HG02852 (cell line): ENCODE measurements around the gene TGFBR3.

Source experiments
- ATAC-seq: cut with Tn5 transposase; IDR thresholded peaks from one replicate; pipeline ENCODE4 v1.9.1; 2021; ENCODE audit warnings: mild to moderate bottlenecking, moderate library complexity; ENCODE audit not compliant: unreplicated experiment

Gene TGFBR3

DNA sequence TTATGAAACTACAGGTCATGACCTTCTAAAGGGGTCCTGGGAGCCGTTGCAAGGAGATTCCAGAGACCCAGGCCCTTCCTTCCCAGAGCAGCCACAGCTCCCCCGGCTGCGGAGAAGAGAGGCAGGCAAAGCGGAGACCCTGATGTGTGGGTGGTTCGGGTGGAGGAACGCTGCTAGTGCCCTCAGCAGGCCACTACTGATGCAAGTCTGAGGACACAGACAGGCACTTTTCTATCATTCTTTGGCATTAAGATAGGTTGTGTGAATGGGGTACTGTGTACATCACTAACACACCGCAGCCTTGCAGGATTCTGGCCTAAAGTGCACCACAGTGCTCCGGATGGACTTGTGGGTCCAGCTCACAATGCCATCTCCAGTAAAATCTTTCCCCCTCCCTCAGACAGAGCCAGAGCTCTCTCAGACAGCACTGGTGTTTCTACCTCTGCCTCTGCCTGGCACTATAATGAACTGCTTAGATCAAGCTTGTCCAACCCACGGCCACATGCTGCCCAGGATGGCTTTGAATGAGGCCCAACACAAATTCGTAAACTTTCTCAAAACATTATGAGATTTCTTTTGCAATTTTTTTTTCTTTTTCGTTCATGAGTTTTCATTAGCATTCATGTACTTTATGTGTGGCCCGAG, 121.4 kb downstream of the TGFBR3 start:
- no peak for ATAC-seq

DNA sequence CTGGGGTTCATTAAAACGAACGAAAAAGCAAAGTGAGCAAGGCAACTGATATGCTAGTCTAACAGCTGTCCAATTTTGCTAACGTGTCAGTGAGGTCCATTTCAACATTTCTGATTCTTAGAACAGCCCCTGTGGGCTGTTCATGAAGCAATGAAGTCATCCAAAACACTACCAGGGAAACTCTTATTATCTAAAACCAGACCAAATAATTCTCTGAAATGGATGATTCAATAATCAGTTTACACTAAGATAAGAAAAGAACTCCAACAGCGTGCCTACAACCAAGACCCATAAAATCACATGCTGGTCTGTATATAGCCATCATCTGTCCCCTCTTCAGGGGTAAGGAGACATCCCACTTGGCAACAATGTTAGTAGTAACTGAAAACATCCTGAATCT, 122.7 kb downstream of the TGFBR3 start:
- ATAC-seq, result no peak

DNA sequence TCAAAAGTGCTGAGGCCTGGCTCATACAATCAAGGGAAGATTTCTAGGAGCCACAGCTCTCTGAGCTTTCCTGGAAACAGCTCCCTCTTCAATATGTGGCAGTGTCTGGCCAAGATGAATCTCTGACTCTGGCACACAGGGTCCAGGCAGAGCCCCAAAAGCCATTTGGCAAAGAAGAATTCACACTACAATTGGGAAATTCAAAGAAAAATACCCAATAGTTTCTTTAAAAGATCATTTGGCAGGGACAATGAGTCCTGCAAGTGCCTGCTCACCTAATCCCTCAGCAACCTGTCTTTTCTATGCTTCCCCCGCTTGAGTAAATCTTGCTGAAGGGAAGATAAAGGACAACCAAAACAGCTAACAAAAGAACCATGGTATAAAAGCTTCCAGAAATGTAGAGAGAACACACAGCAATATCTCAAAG, 124.6 kb downstream of the TGFBR3 start:
- no peak for ATAC-seq

DNA sequence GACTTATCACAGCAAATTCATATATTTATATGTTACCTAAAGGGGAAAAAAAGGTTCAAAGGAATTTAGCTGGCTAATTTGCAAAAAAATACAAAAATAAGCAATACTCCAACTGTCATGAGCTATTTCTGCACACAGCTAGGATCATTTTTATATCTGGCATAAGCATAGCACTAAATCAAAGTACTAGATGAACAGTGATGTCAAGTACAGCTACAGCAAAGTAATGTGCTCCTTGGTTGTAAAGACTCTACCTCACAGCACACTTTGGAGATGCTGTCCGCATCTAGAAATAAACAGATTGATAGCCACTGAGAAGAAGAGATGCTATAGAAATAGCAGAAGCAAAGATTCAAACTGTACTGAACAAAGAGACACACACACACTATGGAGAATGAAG, 125.4 kb downstream of the TGFBR3 start:
- no peak for ATAC-seq

DNA sequence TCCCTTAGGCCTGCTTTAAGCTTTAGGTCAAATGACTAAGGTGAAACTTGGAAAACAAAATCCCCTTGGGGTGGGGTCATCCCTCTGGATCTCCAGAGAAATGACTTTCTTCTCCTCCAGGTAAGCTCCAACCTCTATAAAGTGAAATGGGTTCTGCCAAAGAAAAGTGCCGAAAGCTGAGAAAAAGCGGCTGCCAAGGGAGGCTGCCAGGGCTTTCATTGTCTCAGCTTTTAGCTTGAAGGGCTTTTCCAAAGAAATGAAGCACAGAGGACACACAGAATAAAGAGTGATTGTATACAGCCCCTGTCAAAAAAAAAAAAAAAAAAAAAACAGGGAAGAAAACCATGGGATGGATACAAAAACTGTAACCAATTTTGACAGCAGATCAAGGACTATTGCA, 126.9 kb downstream of the TGFBR3 start:
- ATAC-seq, result no peak

DNA sequence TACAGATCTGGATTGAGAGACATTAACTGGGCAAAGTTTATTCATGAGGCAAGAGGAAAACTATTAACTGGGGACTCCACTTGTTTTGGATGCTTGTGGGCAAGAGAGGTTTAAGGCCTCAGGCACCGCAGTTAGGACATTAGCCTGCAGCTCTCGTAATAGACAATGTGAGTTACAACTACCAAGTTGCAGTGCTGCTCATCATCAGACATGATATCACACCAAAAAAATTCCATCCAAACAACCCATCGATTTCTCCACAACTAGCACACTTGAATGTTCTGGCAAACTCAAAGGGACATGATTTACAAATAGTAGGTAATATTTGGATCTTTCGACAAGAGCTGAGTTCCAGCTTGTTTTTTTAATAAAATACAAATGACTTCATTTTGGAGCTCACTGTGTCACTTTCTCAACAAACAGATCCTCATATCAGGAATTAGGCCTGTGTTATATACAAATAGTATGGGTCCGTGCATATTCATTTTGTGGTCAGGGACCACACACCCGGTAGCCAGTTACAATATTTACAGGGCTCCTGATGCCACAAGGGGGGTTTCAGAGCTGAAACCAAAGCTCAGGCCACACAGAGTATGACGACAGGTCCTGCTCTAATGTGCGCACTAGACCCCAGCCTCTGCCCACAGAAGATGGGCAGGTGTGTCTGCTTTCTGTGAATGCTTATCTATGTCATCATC, 128.0 kb downstream of the TGFBR3 start:
- no peak for ATAC-seq

DNA sequence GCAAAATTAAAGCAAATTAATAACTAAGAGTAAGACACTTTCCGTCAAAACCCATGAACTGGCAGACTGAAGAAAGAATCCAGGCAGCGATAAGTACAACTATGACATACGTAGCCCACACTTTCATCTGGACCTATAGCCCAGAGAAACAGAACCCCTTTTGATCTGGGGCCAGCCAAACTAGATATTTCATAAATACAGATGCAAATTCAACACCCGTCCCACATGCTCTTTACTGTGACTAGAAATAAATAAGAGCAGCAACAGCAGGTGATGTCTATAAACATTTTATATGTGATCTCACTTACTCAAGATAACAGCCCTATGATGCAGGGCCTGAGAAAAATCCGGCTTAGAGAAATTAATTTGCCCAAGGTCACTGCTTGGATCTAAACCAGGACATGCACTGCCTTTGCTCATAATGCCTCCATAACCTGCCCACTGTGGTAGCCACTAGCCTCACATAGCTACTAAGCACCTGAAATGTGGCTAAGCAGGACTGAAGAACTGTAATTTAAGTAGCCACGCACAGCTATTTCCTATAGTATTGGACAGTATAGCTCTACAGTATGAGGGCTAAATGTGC, 130.2 kb downstream of the TGFBR3 start:
- no peak for ATAC-seq

DNA sequence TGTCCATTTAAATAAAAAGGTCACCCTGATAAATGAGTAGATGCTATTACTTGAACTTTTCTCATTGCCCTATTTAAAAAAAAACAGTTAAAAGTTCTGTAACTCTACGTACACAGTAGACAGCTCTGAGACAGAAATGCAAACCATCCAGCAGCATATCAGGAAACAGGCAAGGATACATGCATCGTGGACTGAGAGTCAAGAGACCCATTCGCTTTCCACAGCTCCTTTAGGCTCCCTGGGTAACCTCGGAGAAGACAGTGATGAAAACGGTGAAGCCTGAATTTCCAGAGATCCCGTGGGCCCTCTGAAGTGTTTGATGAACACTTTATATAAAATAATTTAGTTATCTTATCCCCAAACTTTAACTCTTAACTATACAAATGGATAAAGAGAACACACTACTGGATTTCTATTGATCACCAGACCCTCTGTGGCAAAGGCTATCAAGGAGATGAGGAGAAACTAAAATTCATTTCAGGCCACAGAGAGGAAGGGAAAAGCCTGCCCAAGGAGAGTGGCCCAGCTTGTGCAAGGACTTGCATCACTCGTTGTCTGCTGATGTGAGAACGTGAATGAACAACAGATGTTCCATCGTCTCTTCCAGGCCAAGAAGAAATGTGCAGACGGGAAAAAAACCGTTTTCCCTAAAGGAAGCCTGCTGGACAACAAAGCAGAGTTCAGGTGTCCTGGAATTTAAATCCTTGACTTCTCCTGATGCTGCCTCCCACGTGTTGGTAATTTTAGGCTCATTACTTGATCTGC, 131.0 kb downstream of the TGFBR3 start:
- ATAC-seq, result peak; percentile 1

DNA sequence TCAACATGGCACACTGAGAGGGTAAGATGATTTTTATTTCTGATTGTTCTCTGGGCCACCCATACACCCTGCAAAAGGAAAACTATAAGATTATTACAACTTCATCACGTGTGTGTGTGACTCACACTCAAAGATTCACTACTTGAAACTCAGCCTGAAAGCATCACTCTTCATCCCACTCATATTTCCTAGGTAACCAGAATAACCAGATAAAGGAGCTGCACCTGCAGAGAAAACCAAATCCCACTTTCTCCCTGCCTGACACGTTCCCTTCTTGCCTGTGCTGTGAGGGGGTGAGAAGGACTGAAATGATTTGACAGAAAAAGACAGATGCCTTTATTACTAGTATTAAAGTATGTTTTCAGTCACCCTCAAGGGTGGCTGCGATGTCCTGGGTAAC, 131.6 kb downstream of the TGFBR3 start:
- peak; percentile 73 for ATAC-seq

DNA sequence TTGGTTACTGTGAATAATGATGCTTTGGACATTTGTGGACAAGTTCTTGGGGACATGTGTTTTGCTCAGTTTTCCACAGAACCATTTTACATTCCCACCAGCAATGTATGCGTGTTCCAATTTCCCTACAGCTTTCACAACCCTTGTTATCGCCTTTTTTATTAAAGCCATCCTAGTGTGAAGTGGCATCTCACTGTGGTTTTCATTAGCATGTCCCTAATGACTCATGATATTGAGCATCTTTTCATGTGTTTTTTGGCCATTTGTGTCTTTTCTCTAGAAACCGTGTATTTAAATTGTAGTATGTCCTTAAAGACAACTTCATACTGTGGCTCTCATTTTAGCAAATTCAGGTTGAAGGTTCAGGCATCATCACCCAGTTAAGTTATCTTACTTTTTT, 132.1 kb downstream of the TGFBR3 start:
- no peak for ATAC-seq

DNA sequence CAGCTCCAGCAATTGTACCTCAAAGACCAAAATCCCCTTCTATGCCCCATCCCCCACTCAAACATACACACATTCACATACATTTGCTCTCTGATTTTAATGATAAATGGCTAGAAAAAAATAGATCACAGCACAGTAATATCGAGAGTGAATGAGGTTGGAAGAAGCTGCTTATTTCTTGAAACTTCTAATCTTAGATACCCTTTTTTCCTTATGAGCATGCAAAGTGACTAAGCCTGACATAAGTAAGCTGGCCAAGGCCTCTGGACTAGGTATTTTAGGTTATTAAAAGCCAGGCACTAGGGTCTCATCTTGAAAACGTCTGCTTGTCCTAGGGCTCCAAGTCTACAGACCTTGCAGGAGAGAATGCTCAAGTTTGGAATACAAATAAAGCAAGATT, 133.6 kb downstream of the TGFBR3 start:
- ATAC-seq, result peak; percentile 55

DNA sequence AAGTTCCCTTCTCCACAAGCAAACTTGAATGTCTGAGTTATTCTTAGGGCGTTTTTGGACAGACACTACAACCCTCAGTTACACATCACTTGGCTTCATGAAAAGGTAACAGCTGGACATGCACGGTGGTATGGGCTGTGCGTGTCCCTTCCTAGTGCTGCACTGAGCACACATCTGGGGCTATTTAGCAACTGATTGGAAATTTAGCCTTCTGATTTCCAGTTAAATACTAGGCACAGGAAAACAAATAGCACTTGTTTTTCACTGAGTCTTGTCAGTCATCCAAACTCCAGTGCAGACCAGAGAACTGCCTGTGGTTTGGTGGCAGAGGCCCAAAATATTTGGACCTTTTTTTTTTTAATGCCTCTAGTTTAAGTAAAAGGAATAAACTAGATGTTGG, 134.7 kb downstream of the TGFBR3 start:
- ATAC-seq, result no peak

DNA sequence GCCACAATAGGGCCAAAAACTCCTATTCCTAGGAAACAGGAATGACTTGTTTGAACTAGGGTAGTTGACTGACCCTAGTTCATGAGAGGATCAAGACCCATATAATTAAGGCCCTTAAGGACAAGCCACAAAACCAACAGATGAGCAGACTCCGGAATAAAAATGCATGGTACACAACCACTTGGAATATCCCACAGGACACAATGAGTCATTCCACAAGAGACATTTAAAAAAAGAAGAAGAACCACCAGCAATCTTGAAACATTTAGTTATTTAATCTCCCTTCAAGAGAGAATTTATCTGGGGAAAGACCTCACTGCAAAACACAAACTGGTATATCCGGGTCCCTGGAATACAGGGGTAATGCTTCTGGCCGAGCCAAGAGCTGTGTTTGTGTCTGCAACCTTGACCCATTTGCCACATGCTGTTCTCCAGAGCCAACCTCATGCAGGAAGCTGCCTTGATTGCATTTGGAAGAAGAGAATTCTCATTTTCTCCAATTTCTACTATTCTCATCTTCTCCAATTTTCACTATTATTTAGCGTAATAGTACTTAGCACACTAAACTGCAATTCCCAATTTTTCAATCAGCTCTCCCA, 135.5 kb downstream of the TGFBR3 start:
- no peak for ATAC-seq

DNA sequence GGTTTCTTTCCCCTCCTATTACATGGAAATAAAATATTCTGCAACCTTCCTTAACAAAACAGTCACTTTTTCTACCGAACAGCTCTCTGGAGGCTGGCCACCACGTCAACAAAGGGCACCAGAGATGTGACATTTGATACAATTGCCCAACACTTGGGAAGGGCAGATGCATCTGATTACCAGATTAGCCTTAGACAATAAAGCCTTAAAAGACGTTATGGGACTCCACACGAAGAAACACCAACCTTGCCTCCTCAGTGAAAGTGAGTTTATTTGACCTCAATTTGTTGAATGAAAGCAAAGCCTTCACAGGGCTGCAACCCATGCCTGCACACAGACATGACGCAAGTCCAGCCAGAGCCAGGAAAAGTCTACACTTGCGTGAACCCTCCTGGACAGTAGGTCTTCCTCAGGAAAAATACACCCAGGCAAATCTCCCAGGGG, 136.1 kb downstream of the TGFBR3 start:
- ATAC-seq, result no peak

DNA sequence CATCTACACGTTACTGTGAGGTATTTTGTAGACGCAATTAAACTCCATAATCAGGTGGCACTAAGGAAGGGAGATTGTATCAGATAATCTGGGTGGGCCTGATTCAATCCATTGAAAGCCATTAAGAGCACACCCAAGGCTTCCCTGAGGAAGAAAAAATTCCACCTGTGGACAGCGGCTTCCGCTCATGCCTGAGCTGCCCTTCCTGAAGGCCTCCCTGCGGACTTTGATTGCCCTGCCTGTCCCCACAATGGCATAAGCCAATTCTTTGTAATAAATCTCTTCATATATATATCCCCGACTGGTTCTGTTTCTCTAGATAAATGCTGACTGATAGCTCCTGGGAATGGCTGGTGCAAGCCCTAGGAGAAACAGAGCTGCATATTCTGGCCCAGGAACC, 138.3 kb downstream of the TGFBR3 start:
- no peak for ATAC-seq

DNA sequence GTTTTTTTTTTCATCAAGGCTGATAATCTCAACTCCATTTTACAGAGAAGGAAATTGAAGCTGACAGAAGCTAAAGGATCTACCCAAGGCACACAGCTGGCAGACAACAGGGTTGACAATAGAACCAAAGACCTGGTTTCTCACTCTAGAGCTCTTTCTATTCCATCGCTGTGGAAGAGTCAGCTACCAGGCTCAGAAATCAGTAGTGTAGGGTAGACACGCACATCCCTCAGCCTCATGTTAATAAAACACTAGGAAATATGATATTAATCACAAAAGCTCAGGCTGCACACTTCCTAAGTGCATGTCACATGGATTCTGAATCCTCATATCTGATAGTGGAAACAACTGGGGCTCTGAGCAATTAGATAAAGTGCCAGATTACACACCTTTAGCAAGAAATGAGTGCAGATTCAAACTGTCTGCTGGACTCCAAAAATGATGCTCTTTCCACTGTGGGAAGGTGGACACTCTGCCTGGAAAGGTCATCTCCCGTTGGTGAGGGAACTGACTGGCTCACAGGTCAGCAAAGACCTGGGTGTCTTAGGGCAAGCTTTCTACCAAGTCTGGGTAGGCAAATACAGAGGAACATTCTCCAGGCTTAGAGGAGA, 139.1 kb downstream of the TGFBR3 start:
- ATAC-seq, result no peak

DNA sequence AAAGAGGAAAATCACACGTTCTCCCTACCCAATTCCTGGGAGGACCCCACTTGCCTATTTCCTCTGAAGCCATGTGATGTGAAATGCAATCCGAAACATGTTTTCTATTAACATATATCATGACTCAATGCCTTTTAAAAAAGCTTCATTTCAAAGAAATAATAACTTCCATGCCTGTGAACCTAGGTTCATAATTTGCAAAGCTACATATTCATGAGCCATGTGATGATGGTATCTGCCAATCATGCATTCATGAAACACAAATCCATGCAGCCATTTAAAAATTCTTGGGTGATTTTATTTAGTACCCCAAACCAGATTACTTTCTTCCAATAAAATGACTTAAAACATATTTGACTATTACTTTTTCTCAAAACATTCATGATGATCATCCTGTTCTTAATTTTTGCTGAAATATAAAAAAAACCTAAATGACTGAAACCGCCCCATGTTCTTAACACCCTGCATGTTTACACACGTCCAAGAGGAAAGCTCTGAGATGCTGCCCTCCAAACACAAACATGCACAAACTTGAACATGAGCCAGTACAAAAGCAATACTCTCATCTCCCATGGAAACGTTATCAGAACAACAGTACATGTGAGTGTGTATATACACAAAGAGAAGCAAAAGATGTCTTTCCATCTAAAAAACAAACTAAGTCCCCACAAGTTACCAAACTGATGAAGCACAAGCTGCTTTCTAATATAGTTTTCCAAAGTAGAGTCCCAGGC, 140.1 kb downstream of the TGFBR3 start:
- ATAC-seq, result no peak

DNA sequence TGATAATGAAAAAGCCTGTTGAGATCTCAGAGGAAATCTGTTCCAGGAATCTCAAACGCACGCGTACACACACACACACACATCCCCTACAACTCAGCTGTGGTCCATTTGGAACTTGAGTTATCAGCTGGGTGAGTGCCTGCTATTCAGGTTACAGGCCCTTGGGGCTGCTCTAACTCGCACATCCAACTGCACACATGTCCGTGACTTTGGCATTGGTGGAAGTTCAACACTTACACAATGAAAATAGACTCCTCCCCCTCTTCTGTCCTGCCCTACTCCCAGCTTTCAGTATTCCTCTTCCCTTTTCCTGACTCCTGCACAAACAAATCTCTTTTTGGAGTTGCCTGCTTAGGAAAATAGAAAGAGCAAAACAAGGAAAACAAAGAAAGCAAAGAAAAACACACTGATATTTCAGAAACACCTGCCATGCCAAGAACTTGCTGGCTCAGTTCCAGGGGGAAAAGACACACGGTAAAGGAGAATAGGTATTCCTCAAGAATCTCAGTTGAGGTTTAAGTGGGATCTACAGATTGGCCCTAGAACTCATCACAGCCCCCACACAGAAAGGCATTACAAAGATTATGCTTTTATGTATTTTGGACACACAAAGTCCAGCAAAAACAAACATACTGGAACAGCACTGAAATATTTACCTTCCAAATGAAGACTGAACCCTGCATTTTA, 140.9 kb downstream of the TGFBR3 start:
- ATAC-seq, result no peak

DNA sequence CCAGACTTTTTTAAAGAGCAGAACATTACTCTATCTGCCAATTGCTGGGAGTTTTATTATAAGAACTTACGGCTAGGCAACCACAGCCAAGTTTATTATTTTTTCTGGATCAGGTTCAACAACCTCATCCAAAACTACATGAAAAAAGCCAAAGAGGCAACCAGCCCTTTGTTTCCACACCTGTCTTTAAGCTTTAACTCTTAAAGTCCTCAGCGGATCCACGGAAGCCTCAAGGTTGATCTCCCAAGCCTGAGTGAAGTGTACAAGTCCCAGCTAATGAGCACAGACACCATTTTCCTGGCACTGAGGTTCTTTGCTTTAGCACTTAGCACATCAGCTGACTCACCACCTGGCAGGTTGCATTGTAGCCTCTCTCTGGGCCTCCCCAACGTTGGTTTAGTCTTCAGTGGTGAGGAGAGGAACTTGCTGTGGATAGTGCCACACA, 143.1 kb downstream of the TGFBR3 start:
- no peak for ATAC-seq
